Kasumi-1 (cell line): ENCODE data around the gene PRRX2.
"Not testable (repeated sequence)": the region's sequence is repeated elsewhere in the genome, so short reads cannot be mapped to it uniquely, and the experiment has no call there.

Experiments
- DNase-seq, 2 experiments: peaks; one replicate each; lab custom pipeline; 2025; lab: John Stamatoyannopoulos, UW

PRRX2 gene

DNA sequence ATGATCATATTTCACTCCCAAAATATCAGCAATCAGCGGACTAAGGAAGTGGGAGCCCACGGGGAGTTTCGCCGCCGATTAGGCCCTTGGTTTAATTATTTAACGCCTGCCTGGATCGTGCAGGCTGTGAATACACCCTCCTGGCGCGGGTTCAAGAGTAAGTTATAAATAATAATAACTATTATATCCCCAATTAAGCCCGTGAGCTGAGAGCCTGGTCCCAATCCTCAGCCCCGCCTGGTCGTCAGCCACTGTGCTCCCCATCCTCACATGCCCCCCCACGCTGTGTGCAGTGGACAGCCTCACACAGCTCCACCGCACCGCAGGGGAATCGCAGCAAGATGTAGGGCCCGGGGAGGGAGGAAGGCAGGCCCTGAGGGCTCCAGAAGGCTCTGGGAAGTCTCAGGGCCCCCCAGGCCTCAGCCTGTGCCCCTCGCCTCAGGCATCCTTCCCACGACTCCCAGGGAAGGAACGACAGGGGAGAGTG lies 10.8 kb upstream of the PRRX2 start:
- DNase-seq = no peak

GRCh38 chr9:129655154-129655553 lies 10.3 kb upstream of the PRRX2 start:
- DNase-seq = no peak

DNA sequence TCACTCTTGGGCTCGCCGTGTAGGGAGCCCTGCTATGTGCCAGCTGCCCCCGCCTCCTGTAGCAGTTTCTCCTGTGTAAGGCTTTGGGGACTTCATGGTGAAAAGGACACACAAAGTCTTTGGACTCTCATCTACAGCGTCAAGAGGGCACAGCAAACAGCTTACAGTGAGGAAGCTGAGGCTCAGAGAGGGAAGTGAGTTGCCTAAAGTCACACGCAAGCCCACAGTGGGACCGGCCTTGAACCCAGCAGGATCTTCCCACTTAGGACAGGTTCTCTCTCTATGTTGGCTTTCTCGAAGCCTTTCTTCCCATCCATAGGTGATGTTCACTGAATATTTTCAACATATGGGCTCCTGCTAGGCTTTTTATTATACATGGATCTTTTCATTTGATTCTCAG lies 9.8 kb upstream of the PRRX2 start:
- no peak for DNase-seq

DNA sequence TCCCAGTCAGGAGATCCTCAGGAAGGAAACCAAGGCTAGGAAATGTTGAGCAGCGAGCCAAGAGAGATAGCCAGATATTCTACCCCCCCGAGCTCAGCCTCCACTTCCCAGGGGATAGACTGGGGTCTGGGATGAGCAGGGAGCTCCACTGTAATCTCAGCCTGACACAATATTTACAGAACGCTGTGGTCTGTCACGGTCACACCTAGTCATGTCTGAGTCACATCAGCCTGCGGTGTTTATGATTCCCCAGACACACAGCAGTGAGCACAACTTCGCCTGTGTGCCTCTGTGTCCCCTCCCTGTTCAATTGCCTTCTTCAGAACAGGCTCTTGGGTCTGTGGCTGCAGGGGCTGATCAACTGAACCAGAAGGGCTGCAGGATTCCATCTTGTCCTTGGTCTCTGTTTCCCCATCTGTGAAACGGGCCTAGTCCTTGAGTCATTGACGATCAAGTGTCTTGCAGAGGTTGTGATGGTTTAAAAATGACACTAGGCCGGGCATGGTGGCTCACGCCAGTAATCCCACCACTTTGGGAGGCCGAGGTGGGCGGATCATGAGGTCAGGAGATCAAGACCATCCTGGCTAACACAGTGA lies 8.6 kb upstream of the PRRX2 start:
- DNase-seq = no peak

GRCh38 chr9:129661029-129661428 lies 4.4 kb upstream of the PRRX2 start:
- DNase-seq = no peak

DNA sequence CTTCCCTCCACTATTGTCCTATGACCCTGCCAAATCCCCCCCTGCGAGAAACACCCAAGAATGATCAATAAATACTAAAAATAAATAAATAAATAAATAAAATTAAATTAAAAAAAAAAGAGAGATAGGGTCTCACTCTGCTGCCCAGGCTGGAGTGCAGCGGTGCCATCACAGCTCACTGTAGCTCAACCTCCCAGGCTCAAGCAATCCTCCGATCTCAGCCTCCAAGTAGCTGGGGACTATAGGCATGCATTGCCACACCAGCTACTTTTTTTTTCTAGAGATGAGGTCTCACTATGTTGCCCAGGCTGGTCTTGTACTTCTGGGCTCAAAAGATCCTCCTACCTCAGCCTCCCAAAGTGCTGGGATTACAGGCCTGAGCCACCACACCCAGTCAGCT lies 3.2 kb upstream of the PRRX2 start:
- DNase-seq = not testable (repeated sequence)

DNA sequence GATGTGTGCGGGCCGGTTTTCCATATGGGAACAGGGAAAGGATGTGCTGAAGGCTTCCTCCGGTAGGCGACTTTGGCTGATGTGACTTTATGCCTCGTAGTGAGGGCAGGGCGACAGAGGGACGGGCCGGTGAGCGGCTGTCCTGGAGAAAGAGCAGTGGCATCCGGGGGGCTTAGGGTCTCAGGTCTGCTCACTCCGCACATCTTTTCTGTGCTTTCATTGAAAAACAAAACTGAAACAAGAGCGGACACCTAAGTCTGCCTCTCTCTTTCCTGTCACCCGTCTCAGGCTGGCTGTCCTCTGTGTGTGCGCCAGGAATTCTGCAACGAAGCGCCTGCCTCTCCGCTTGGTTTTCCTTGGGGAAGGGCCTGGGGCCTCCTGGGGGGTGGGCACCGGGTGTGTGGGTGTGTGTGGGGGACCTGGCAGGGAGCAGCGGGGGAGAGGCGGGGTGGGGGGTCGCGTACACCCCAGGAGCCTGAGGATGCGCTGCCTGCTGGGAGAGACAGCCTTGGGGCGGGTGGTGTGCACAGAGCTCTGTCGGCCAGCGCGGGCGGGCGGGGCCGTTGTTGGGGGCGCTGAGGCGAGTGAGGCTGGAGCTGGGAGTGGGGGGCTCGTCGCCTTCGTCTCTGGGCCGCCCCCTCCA lies 580 bp upstream of the PRRX2 start:
- no peak for DNase-seq

DNA sequence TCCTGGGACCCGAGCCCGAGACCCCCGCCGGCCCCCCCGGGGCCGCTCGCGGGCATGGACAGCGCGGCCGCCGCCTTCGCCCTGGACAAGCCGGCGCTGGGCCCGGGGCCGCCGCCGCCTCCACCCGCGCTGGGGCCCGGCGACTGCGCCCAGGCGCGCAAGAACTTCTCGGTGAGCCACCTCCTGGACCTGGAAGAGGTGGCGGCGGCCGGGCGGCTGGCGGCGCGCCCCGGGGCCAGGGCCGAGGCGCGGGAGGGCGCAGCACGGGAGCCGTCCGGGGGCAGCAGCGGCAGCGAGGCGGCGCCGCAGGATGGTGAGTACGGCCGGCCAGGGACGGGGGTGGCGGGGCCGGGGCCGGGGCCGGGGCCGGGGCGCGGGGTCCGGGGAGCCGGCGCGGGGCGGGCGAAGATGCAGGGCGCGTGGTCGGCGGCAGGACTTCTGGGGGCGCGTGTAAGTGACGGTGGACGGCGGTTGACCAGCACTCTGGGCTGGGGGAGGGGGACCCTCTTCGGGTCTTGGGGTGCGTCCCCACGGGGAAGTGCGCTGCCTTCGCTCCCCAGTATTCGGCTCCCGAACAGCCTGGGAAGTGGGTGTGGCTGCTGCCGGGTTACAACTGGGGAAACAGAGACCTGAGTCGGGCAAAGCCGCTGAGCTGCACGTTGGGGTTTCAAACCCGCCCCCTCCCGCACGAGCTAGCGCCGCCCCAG lies 520 bp downstream of the PRRX2 start:
- DNase-seq = no peak

GRCh38 chr9:129666575-129666974 lies 1.1 kb downstream of the PRRX2 start:
- no peak for DNase-seq

GRCh38 chr9:129667378-129667777 lies 1.9 kb downstream of the PRRX2 start:
- no peak for DNase-seq

DNA sequence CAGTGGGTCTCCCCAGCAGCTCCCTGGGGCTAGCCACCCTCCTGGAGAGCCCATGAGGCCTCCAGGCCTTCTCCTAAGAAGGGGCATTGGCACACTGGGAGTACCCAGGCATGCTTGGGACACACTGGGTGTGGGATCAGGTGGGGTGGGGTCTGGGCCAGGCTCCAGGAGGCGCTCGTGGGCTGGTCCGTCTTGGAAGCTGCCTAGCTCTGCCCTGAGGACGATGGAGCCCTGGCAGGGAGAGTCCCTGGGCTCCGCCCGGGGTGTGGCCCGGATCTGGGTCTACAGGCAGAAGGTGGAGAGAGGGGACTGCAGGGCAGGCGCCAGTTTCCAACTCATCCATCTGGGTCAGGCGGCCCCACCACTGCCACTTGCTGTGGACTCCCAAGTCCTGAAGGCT lies 2.4 kb downstream of the PRRX2 start:
- no peak for DNase-seq

DNA sequence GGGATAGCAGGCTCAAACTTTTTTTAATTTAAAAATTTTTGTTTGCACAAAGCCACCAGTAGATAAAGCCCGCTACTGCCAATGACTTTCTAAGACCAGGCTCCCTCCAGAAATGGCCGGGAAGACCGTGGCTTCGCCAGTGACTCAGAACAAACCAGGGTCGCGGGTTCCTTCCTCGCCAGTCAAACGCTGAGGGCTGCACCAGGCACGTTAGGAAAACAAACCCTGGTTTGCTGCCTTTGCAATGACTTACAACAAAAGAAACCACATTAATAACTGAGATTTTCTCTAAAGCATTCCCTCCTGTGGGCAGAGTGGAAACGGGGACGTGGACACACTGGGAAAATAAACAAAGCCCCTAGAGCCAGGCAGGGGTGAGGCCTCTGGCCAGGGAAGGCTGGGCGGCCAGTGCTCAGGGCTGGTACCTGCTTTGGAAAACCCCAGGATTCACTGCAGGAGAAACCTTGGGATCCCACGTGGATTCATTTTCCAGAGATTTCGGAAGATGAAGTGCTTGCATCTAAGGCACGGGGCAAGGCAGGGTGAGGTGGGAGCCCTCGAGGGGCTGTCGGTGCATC lies 3.8 kb downstream of the PRRX2 start:
- DNase-seq = no peak

GRCh38 chr9:129669946-129670345 lies 4.5 kb downstream of the PRRX2 start:
- no peak for DNase-seq

DNA sequence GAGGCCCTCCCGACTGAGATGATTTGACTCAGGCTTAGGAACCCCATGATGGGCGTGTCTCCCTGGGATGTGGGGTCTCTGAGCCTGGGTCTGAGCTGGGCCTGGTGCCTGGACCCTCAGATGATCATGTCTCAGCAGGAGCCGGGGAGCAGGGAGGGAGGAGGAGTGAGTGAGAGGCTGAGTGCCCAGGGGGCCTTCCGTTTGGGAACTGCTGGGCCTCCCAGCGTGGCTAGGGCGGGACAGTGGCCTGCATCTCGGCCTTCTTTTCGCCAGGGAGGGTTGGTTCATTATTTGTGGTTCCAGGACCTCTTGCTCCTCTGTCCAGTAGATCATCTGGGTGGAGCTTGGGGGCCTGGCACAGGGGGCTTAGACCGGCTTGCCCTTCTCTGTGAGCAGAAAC lies 5.6 kb downstream of the PRRX2 start:
- DNase-seq = no peak

- DNase-seq = no peak
Measured at GRCh38 chr9:129671519-129671918, 6.1 kb downstream of the PRRX2 start.

GRCh38 chr9:129672702-129673101 lies 7.3 kb downstream of the PRRX2 start:
- no peak for DNase-seq

- DNase-seq = no peak
Measured at GRCh38 chr9:129673602-129674001, 8.2 kb downstream of the PRRX2 start.

- DNase-seq = no peak
Measured at GRCh38 chr9:129674229-129674628, 8.8 kb downstream of the PRRX2 start.

DNA sequence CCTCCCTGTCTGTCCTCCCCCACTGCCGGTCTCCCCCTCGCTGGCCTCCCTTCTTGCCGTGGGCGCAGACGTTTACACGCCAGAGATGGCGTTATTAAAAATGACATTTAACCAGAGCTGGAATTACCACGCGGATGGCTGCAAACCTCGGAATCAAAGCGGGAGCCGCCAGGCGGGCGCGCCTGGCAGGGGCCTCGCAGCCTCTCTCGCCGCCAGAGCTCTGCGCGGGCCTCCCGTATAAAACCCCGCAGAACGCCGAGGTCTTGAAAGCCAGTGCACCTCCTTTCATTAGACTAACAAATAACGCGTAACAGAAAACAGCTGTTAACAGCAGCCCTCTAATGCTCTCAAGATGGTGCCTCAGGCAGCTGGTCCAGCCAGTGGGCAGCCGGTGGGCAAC lies 10.2 kb downstream of the PRRX2 start:
- no peak for DNase-seq

- DNase-seq = no peak
Measured at GRCh38 chr9:129676287-129676686, 10.8 kb downstream of the PRRX2 start.

DNA sequence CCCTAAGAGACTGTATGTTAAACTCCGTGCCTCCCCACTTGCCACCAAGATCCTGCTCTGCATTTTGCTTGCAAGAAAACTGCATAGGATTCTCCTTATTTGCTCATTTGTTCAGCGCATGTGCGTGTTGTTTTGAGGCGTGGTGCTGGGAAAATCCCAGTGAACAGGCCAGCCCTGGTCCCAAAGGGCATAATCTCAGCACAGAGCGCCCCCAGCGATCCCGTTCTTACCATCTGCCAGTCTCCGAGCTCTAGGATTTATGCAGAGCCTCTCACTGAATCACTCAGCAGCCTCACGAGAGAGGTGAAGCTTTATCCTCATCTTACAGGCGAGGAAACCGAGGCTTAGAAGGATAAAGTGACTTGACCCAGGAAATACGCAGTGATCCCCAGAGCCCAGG lies 11.5 kb downstream of the PRRX2 start:
- no peak for DNase-seq

GRCh38 chr9:129677456-129677855 lies 12.0 kb downstream of the PRRX2 start:
- DNase-seq = no peak

GRCh38 chr9:129678844-129679243 lies 13.4 kb downstream of the PRRX2 start:
- DNase-seq = no peak
